GM13976 (cell line): Measurements from ENCODE around the gene ABLIM1.

Experiments used
- DNase-seq: peaks from one replicate; pipeline ENCODE4 v3.0.0; 2012; ENCODE audit warnings: low spot score
- CTCF ChIP-seq: IDR thresholded peaks from 2 replicates; pipeline ENCODE4 v1.5.1; 2012; ENCODE audit warnings: borderline replicate concordance, mild to moderate bottlenecking; ENCODE audit not compliant: insufficient read depth; ENCODE audit errors: extremely low read depth, missing control alignments, control extremely low read depth
- in situ Hi-C: fragments of 300-500 bp; cut with MboI; formaldehyde crosslinking; loops from one replicate; pipeline ENCODE4 v1.12.0; 2022; ENCODE audit warnings: low sequenced_read_pairs, mixed read lengths, inconsistent platforms; ENCODE audit not compliant: unreplicated experiment

Gene ABLIM1

GRCh38 chr10:114487815-114488536 is 170.1 kb downstream of the ABLIM1 start:
- no peak for TF ChIP-seq CTCF
- DNase-seq = no peak
- in situ Hi-C loops = no loop called here

- no peak for DNase-seq
- TF ChIP-seq CTCF = no peak
- in situ Hi-C loops = no loop called here
These were observed 170.9 kb downstream of the ABLIM1 start for GRCh38 chr10:114486938-114487814.

- DNase-seq = no peak
- no peak for TF ChIP-seq CTCF
- in situ Hi-C loops = no loop called here
These were observed 172.2 kb downstream of the ABLIM1 start for GRCh38 chr10:114485696-114486400.

DNA sequence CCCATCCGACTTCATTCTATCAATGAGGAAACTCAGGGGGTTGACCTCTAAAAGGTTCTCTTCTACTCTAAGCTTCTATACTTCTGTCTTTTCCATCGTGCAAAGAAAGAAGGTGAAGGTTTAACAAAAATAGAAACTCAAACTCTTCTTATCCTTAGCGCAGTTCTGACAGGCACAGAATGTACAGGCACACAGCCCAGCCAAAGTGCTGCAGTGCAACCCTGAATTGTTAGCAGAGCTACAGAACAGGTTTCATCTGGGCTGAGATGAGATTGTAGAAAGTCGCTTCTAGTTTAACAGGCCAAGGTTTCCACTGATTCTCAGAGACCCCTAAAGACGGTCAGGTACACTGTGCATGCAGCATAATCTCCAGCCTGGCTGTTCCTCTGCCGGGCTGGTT is 174.5 kb downstream of the ABLIM1 start:
- in situ Hi-C loops = no loop called here
- no peak for TF ChIP-seq CTCF
- DNase-seq = no peak

DNA sequence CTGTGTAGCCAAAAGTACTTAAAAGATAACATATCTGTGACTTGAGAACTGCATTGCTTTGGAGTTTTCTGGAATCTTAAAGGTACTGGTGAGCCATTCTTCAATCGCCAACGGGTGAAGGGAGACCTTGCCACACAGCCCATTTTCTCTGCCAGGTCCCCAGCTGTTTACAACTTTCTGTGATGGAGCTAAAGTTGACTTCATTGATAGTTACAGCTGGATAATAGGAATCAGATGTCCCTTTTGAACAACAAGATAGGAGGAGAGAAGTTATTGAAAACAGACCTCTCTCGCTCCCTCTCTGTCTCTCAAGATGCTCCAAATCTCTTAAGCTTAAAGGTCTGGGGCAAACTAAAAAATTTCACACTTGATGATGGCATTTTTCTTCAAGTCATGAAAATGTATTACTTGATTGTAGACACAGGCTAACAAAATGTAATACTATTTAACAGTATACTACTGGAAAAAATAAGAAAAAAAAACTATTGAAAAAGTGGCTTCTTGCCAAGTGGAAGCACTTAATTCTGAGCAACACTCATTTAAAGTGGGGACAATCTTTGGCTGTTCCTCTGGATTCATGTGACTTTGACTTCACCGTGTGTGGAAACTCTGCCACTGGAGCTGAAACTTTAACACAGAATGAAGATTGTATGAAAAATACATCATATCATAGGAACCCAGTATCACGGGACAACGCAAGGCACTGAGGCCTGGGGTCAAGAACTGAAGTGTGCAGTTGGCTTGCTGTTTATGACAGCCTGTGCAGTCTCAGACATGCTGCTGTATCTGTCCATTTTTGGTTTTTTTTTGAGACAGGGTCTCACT is 175.4 kb downstream of the ABLIM1 start:
- in situ Hi-C loops = no loop called here
- no peak for TF ChIP-seq CTCF
- DNase-seq = no peak

DNA sequence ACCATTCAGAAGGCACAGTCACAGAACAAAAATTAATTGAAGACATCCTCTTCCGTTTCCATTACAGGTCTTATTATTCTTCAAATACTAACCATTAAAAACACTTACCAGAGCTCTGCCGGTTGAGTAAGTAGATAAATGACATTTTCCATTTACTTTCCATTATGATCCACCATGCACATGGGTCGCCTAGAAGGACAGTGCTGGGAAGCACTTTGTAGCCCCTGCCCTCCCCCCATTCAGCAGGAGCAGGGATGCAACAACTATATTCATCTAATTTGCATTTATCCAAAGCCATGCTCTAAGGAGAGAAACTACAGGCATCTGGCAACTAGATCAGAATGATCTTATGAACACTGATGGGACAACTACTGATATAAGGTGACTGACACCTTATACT is 177.0 kb downstream of the ABLIM1 start:
- no peak for DNase-seq
- no peak for TF ChIP-seq CTCF
- in situ Hi-C loops = no loop called here
